ENCODE measurements around the gene CLK2.

GRCh38 chr1:155296661-155297060 lies 23.4 kb upstream of the CLK2 start:
- TF ChIP-seq CTCF (IDR thresholded peaks at IDR 0.05 in 8 of 11, conservative IDR thresholded peaks at IDR 0.05 in 3 of 11) (no peak), POLR2A (IDR thresholded peaks at IDR 0.05) (no peak), POLR2AphosphoS5 (IDR thresholded peaks at IDR 0.05) (no peak)
